Stimulated activated CD4-positive, alpha-beta T cell treated with anti-CD3 and anti-CD28 coated beads, TNF-alpha, amount 100 ng/mL, for 4 hours (primary cell): ENCODE measurements around the gene CLEC10A.

Experiments
- DNase-seq, 3 experiments: peaks; one replicate each; pipeline ENCODE4 v3.0.0-alpha.2; 2020; ENCODE audit warnings: low read depth in 3 of 3

The CLEC10A gene

GRCh38 chr17:7039832-7040231 lies 40.2 kb downstream of the CLEC10A start:
- no peak for DNase-seq

GRCh38 chr17:7038025-7038862 lies 41.8 kb downstream of the CLEC10A start:
- DNase-seq, result no peak

DNA sequence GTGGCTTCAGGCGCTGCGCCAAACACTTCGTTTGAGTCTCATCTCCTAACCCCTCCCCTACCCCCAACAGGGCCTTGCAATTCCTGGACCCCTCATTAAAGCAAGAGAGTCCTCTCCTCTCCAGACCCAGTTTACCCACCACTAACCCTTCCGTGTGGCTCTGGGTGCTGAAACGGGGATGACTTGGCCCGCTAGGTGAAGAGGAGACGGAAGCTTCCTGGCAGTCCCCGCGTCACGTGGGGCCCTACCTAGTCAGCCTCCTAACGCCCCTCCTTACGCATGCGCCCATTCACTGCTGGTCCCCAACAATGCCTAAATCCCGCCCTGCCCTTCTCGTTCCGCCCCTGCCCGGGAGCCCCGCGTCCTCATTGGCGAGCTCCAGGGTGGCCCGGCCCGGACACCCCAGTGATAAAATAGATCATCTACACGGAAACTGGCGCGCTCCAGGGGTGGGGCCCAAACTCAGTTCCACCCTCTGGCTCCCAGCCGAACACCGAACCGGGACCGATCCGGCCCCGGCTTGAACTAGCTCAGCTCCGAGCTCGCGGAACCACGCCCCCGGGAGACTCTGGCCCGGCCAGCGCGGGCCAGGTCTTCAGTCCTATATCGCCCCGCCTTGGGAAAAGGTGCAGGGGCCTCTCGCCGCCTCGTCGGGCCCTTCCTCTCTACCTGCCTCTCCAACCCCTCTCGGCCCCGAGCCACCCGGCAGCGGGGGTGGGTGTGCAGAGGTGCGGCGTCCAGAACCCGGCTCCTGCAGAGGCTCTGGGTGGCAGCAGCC lies 44.3 kb downstream of the CLEC10A start, which contains the start of gene SLC16A13:
TSS of gene SLC16A13 (plus strand) at position 425 of the 778 bp plus-strand sequence. CDS start 368 bp downstream, outside the sequence.
- peak; percentile 95 to 98 (median 96) for DNase-seq

- DNase-seq, result no peak
These were observed 45.0 kb downstream of the CLEC10A start for GRCh38 chr17:7034955-7035590.

GRCh38 chr17:7029659-7030058 lies 50.4 kb downstream of the CLEC10A start:
- no peak for DNase-seq

DNA sequence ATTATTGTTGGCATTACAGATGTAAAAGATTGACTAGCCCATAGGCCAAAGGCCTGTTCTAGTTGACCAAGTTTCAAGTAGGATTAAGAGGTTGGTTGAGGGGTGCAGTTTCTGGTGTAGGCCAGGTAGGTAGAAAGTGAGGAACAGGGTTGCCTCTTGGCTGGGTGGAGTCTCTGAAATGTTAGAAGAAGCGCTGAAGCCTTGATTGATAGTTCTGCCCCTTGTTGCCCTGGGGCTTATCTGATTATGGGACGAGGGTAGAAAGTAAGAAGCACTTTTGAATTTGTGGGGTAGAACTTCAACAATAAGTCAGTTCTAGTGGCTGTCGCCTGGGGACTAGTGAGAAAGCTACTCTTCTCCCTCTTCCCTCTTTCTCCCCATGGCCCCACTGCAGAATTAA lies 51.0 kb downstream of the CLEC10A start:
- no peak for DNase-seq

DNA sequence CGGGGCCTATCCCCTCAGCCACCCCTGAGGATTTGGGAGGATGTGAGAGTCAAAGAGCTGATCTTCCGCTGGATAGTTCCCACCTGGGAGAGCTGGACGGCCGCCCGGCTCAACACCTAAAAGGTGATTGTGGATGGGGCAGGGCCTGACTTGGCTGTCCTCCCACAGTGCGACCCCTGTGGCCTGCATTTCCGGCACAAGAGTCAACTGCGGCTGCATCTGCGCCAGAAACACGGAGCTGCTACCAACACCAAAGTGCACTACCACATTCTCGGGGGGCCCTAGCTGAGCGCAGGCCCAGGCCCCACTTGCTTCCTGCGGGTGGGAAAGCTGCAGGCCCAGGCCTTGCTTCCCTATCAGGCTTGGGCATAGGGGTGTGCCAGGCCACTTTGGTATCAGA lies 52.7 kb downstream of the CLEC10A start:
- DNase-seq, result no peak

- no peak for DNase-seq
These were observed 53.5 kb downstream of the CLEC10A start for GRCh38 chr17:7026471-7027115.

DNA sequence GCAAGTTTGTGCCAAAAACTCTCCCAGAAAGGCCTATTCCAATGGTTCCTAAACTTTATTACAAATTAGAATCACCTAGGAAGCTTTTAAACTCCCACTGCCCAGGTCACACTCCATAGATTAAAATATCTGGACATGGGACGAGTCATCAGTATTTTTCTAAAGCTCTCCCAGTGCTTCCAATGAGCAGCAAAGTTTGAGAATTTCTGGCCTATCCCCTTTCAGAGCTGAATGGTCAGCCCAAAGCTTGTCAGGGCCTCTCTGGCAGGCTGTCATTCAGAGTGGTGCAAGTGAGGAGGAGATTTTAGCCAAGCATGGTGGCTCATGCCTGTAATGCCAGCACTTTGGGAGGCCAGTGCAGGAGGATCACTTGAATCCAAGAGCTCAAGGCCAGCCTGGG lies 54.8 kb downstream of the CLEC10A start:
- DNase-seq, result no peak
